ENCODE results near the gene UGCG.
"Not testable (repeated sequence)": the region's sequence is repeated elsewhere in the genome, so short reads cannot be mapped to it uniquely, and the experiment has no call there.

UGCG gene

DNA sequence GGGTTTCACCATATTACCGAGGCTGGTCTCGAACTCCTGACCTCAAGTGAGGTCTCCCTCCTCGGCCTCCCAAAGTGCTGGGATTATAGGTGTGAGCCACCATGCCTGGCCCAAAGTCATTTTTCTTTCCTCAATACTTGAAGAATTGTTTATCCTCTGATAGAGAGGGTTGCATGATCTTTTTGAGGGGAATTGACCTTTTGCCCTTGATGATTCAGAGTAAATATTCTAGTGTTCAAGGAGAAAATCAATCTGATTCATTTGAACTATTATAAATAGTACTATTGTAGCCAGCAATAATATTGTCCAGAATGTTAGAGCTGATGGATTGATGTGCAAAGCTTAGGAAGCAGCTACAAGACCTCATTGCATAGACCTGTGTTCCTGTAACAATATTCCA lies 47.1 kb downstream of the UGCG start:
- no peak overlapping the region for H3K27ac Mint-ChIP-seq
- peaks cover 14% of the 10 kb centered on the region for H3K4me1 Mint-ChIP-seq
- peaks cover 6% of the 10 kb centered on the region for H3K36me3 Mint-ChIP-seq (ENCODE audit: low read depth)
- H3K27me3 Mint-ChIP-seq (ENCODE audit: low read depth), result no peaks in the 10 kb centered on the region
- TF ChIP-seq, protein P1, sequence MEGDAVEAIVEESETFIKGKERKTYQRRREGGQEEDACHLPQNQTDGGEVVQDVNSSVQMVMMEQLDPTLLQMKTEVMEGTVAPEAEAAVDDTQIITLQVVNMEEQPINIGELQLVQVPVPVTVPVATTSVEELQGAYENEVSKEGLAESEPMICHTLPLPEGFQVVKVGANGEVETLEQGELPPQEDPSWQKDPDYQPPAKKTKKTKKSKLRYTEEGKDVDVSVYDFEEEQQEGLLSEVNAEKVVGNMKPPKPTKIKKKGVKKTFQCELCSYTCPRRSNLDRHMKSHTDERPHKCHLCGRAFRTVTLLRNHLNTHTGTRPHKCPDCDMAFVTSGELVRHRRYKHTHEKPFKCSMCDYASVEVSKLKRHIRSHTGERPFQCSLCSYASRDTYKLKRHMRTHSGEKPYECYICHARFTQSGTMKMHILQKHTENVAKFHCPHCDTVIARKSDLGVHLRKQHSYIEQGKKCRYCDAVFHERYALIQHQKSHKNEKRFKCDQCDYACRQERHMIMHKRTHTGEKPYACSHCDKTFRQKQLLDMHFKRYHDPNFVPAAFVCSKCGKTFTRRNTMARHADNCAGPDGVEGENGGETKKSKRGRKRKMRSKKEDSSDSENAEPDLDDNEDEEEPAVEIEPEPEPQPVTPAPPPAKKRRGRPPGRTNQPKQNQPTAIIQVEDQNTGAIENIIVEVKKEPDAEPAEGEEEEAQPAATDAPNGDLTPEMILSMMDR (IDR thresholded peaks at IDR 0.05; ENCODE audit: unreplicated experiment in 3 of 3), result no peak
- H3K4me3 Mint-ChIP-seq, result no peak overlapping the region
- no peaks in the 10 kb centered on the region for H3K9me3 Mint-ChIP-seq

DNA sequence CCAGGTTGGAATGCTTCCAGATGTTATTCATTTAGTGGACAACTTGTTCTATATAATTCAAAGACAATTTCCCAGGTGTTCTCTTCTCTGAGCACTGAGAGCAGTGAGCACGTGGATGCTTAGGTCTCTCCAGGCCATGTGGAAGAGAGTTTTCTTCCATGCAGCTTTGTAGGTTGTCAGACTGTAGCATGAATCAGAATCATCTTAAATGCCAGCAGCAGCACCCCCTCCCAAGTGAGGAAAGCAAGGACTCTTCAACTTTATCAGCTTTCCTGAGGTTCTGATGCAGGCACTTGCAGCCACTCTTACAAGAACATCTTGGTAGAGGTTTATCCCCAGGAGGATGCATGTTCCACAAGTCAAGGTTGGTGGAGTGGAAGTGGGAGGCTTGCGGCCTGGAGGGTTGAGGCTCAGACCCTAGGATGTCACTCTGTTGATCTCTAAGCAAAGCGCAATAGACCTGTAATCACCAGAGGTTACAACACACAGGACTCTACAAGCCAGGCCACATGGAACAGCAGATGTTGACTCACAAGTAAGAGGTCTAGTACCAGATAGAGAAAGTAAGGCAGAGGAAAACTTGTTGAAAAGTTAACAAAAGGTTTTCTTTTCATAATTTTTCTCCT lies 47.7 kb downstream of the UGCG start:
- H3K27ac Mint-ChIP-seq, result no peak overlapping the region

DNA sequence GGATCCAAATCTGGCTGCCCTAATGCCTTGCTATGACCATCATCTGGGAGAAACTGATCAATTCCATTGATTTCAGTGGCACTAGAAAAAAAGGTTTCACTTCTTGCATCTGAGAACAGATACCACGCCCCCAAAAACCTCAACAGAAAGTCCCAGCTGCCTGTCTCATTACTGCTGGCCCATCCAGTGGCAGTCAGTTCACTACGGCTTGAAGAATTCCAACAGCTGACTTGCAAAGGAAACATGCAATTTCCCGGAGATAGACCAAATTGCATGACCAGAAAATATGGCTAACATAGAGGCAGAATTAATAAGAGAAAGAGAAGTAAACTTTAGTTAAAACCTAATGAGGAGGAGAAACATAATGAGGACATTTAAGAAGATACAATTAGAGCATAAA lies 48.6 kb downstream of the UGCG start:
- Mint-ChIP-seq H3K9me3 (no peaks in the 10 kb centered on the region), H3K4me3 (no peak overlapping the region), H3K36me3 (ENCODE audit: low read depth) (no peaks in the 10 kb centered on the region), H3K27ac (peak overlapping the region; percentile 38 to 73 (median 53)), H3K4me1 (peaks cover 12% of the 10 kb centered on the region), H3K27me3 (ENCODE audit: low read depth) (peaks cover 4% of the 10 kb centered on the region)
- TF ChIP-seq, protein P1 (IDR thresholded peaks at IDR 0.05; ENCODE audit: unreplicated experiment in 3 of 3), result no peak

More for the DNA sequence above, 47.7 kb downstream of the UGCG start:
- H3K36me3 Mint-ChIP-seq (ENCODE audit: low read depth), result no peaks in the 10 kb centered on the region
- TF ChIP-seq, protein P1 (IDR thresholded peaks at IDR 0.05; ENCODE audit: unreplicated experiment in 3 of 3), result no peak
- H3K4me1 Mint-ChIP-seq, result peaks cover 12% of the 10 kb centered on the region
- H3K27me3 Mint-ChIP-seq (ENCODE audit: low read depth), result peaks cover 4% of the 10 kb centered on the region
- no peak overlapping the region for H3K4me3 Mint-ChIP-seq
- no peaks in the 10 kb centered on the region for H3K9me3 Mint-ChIP-seq

DNA sequence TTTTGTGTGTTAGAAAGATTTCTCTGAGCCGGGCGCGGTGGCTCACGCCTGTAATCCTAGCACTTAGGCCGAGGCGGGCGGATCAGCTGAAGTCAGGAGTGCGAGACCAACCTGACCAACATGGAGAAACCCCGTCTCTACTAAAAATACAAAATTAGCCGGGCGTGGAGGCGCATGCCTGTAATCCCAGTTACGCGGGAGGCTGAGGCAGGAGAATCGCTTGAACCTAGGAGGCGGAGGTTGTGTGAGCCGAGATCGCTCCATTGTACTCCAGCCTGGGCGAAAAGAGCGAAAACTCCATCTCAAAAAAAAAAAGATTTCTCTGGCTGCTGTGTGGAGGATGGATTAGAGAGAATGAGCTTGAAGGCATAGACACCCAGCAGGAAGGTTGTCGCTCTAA lies 51.5 kb downstream of the UGCG start:
- not testable (repeated sequence) for H3K4me1 Mint-ChIP-seq; H3K9me3 Mint-ChIP-seq; H3K27me3 Mint-ChIP-seq (ENCODE audit: low read depth); H3K4me3 Mint-ChIP-seq; H3K36me3 Mint-ChIP-seq (ENCODE audit: low read depth); H3K27ac Mint-ChIP-seq

DNA sequence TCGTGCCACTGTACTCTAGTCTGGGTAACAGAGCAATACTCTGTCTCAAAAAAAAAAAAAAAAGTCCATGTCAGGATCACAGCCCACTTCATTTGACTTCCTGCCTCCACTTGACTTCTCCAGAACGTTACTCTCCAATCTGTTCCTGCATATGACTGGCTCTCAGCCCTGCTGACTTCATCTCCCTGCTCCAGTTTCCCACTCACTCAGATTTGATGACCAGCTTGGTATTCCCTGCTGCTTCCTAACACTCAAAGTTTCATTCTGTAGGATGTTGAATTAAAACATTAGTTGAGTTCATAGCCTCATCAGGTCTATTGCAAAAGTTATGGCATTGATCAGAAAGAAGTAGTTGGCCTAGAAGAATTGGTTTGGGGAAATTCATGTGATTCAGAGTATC lies 52.3 kb downstream of the UGCG start:
- Mint-ChIP-seq H3K27me3 (ENCODE audit: low read depth) (peaks cover 9% of the 10 kb centered on the region), H3K36me3 (ENCODE audit: low read depth) (no peaks in the 10 kb centered on the region), H3K9me3 (no peaks in the 10 kb centered on the region), H3K4me3 (no peak overlapping the region), H3K27ac (no peak overlapping the region), H3K4me1 (peaks cover 8% of the 10 kb centered on the region)
- TF ChIP-seq, protein P1 (IDR thresholded peaks at IDR 0.05; ENCODE audit: unreplicated experiment in 3 of 3), result no peak

DNA sequence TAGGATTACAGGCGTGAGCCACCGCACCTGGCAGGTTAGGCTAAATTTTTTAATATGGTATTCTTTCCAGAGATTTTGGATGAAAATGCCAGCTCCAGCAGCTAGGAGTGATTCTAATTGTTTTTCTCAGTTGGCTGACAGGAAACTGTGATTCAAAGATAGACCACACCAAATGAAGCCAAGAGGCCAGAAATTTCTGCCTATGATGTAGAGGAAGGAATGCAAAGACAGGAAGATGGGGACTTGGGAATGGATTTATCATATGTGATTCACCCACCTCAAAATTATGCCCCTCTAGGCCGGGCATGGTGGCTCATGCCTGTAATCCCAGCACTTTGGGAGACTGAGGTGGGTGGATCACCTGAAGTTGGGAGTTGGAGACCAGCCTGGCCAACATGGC lies 53.3 kb downstream of the UGCG start:
- Mint-ChIP-seq H3K9me3 (no peaks in the 10 kb centered on the region), H3K4me3 (no peak overlapping the region), H3K36me3 (ENCODE audit: low read depth) (no peaks in the 10 kb centered on the region), H3K27me3 (ENCODE audit: low read depth) (peaks cover 9% of the 10 kb centered on the region), H3K27ac (no peak overlapping the region), H3K4me1 (peaks cover 8% of the 10 kb centered on the region)
- TF ChIP-seq, protein P1 (IDR thresholded peaks at IDR 0.05; ENCODE audit: unreplicated experiment in 3 of 3), result no peak
